Measurements from ENCODE around the gene COPG1.

DNA sequence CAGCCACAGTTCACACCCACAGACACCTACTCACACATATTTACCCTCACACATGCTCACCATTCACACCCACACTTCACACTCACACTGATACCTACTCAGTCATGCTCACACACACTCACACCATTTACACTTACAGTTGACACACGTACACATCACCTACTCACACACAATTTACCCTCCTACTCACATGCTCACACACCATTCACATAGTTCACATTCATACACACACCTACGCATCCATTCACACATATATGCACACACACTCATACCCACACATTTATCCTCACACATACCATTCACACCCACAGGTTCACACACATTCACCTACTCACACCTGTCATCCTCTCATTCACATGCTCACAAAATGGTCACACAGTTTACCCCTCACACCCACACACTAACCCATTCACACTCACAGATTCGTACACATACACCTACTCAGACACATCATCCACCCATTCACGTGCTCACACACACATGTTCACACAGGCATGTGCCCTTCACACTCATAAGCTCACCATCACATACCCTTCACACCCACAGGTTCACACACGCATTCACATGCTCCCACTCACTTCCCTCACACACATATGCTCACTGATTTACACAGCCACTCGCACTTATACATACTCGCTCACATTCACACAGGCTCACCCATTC, 71.5 kb downstream of the COPG1 start:
- TF ChIP-seq, protein P1, sequence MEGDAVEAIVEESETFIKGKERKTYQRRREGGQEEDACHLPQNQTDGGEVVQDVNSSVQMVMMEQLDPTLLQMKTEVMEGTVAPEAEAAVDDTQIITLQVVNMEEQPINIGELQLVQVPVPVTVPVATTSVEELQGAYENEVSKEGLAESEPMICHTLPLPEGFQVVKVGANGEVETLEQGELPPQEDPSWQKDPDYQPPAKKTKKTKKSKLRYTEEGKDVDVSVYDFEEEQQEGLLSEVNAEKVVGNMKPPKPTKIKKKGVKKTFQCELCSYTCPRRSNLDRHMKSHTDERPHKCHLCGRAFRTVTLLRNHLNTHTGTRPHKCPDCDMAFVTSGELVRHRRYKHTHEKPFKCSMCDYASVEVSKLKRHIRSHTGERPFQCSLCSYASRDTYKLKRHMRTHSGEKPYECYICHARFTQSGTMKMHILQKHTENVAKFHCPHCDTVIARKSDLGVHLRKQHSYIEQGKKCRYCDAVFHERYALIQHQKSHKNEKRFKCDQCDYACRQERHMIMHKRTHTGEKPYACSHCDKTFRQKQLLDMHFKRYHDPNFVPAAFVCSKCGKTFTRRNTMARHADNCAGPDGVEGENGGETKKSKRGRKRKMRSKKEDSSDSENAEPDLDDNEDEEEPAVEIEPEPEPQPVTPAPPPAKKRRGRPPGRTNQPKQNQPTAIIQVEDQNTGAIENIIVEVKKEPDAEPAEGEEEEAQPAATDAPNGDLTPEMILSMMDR (IDR thresholded peaks at IDR 0.05; ENCODE audit: extremely low read depth in 1 of 2, insufficient read depth in 1 of 2, low read depth in 1 of 2, low read length in 2 of 2): no peak
- TF ChIP-seq JUN (IDR thresholded peaks at IDR 0.05; ENCODE audit: borderline replicate concordance, insufficient read depth, insufficient read length, low read depth) (no peak), POLR2AphosphoS5 (IDR thresholded peaks at IDR 0.05; ENCODE audit: insufficient read depth, low read depth, low read length) (no peak), EZH2 (IDR thresholded peaks at IDR 0.05; ENCODE audit: borderline replicate concordance, low read depth, low read length, severe bottlenecking) (no peak), POLR2A (IDR thresholded peaks at IDR 0.05; ENCODE audit: low read depth, low read length) (no peak), FOS (IDR thresholded peaks at IDR 0.05; ENCODE audit: borderline replicate concordance, insufficient read depth, low read length) (no peak), MYC (IDR thresholded peaks at IDR 0.05; ENCODE audit: low read depth, low read length) (no peak)
- TF ChIP-seq, protein P2, sequence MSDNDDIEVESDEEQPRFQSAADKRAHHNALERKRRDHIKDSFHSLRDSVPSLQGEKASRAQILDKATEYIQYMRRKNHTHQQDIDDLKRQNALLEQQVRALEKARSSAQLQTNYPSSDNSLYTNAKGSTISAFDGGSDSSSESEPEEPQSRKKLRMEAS (IDR thresholded peaks at IDR 0.05; ENCODE audit: insufficient read depth, insufficient read length): no peak
